ENCODE measurements around the gene RIC3. TPM values are rescaled to one million over a fixed set of nuclear protein-coding genes. Genes with fewer than 3 reads are reported as not detected.

Gene RIC3
- total RNA-seq, 1 experiment from 2014 or later, result not detected

- no peak overlapping the region for H3K4me3 ChIP-seq (replicated peaks in 1 of 2; ENCODE audit: low read depth in 1 of 2, low read length in 2 of 2)
- ChIA-PET POLR2A (no interaction called here), CTCF (no interaction called here), RAD21 (ENCODE audit: low non-redundant PET in 1 of 2, low total read pairs in 2 of 2, uncharacterized antibody in 2 of 2, unreplicated experiment in 2 of 2) (no interaction called here)
- no peak overlapping the region for H2AFZ ChIP-seq (ENCODE audit: low read depth, low read length, poor library complexity, severe bottlenecking)
- no peaks in the 10 kb centered on the region for H3K27me3 ChIP-seq (ENCODE audit: insufficient read depth, low read length)
- no peak overlapping the region for H3K4me2 ChIP-seq (ENCODE audit: low read length)
- no peaks in the 10 kb centered on the region for H3K9me3 ChIP-seq (ENCODE audit: control insufficient read depth in 1 of 2, insufficient read depth in 1 of 2, low read depth in 1 of 2, low read length in 2 of 2)
- intact Hi-C loops (cut with micrococcal nuclease), result no loop called here
- BruUV-seq (replicated peaks), result no TSS peak
- no peaks in the 10 kb centered on the region for H3K9me2 ChIP-seq (ENCODE audit: insufficient read depth)
- DNase-seq (ENCODE audit: low read depth, low spot score) (no peak), ATAC-seq (no peak)
- no peaks in the 10 kb centered on the region for H4K20me1 ChIP-seq (ENCODE audit: insufficient read depth)
- no peaks in the 10 kb centered on the region for H3K36me3 ChIP-seq (ENCODE audit: control insufficient read depth in 1 of 2, insufficient read depth in 2 of 2, low read length in 2 of 2)
- H3K9ac ChIP-seq (ENCODE audit: low read length), result no peak overlapping the region
- TF ChIP-seq ATF3 (IDR thresholded peaks at IDR 0.05) (no peak), CTCF (IDR thresholded peaks at IDR 0.05 in 2 of 3, conservative IDR thresholded peaks at IDR 0.05 in 1 of 3; ENCODE audit: borderline replicate concordance in 1 of 3, insufficient read depth in 1 of 3, low read depth in 2 of 3, low read length in 2 of 3) (no peak), JUND (IDR thresholded peaks at IDR 0.05) (no peak), REST (IDR thresholded peaks at IDR 0.05; ENCODE audit: low read depth) (no peak), POLR2AphosphoS5 (IDR thresholded peaks at IDR 0.05; ENCODE audit: low read depth, low read length) (no peak), CBX3 (IDR thresholded peaks at IDR 0.05; ENCODE audit: low read depth) (no peak), TCF7L2 (IDR thresholded peaks at IDR 0.05; ENCODE audit: borderline replicate concordance, extremely low read depth, insufficient read depth, insufficient read length) (no peak), EGR1 (IDR thresholded peaks at IDR 0.05; ENCODE audit: low read depth) (no peak), EZH2phosphoT487 (IDR thresholded peaks at IDR 0.05; ENCODE audit: borderline replicate concordance) (no peak), POLR2A (IDR thresholded peaks at IDR 0.05; ENCODE audit: borderline replicate concordance, extremely low read depth, insufficient read depth, insufficient read length) (no peak)
- H3K79me2 ChIP-seq (ENCODE audit: insufficient read depth, low read length), result no peaks in the 10 kb centered on the region
- no peaks in the 10 kb centered on the region for H3K4me1 ChIP-seq (ENCODE audit: control insufficient read depth in 1 of 2, insufficient read depth in 2 of 2, low read length in 2 of 2)
- H3K27ac ChIP-seq (ENCODE audit: low read depth, low read length), result no peak overlapping the region
Measured at GRCh38 chr11:8205566-8205965, 36.7 kb upstream of the RIC3 start.
